Measurements from ENCODE around the gene FAM229B.
"Not testable (repeated sequence)": the region's sequence is repeated elsewhere in the genome, so short reads cannot be mapped to it uniquely, and the experiment has no call there.

Gene FAM229B, protein sequence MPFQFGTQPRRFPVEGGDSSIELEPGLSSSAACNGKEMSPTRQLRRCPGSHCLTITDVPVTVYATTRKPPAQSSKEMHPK

DNA sequence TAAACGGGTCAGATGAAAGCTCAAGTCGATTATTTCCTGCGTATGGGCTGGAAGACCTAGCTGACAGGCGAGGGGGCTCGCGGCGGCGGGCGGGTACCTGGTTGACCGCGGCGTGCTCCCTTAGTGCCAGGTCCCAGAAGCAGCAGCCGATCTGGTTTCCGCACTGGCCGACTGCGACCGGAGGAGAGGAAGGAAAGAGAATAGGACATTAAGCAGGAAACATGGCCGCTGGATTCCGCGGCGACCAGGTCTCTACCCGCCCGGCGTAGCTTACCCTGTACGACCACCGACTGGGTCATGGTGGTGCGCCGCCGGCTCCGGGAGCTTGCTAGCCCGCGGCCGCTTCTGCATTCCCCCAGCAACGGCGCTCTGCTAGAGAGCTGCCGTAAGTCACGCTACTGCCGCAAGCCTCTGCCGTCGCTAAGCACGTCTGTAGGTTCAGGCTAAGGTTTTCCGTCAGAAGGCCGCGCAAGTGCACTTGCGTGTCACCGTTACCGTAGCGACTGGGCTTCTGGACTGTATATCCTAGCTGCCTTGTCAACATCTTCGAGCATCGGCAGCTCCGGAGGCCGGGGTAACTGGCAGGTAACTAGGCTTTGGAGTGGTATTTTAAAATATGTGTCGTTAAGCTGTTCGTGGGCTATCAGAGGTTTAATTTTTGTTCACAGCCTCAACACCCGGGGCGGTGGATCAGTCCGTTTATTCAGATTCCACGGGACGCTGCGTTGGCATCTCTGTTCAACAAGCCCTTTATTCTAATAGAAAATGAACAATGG, at the start of gene FAM229B, which contains the start of gene TUBE1:
TSS of gene FAM229B (plus strand) at position 456 of the 776 bp plus-strand sequence. CDS start 11,693 bp downstream, outside the sequence.
TSS of gene TUBE1 (minus strand) at position 347 of the 776 bp plus-strand sequence. CDS start at position 299, 48 bp downstream.
- DNase-seq (ENCODE audit: low spot score): peak; percentile 96

DNA sequence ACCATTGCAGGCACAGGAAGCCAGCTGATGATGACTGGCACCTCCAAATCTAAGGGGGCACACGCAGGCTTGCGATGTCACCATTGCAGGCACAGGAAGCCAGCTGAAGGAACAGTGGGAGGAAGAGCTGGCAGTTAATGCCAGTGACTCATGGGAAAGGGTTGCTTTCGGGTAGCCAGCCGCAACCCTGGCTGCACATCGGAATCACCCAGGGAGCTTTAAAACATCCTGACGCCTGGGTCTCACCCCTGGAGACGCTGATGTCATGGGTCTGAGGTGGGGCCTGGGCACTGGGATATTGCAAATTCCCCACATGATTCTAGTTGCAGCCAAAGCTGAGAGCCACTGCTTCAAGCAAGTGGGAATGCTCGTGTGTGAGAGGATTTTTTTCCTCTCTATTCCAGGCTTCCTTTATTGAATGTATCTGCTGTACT, 49.6 kb upstream of the FAM229B start:
- DNase-seq (ENCODE audit: low spot score): peak; percentile 48

DNA sequence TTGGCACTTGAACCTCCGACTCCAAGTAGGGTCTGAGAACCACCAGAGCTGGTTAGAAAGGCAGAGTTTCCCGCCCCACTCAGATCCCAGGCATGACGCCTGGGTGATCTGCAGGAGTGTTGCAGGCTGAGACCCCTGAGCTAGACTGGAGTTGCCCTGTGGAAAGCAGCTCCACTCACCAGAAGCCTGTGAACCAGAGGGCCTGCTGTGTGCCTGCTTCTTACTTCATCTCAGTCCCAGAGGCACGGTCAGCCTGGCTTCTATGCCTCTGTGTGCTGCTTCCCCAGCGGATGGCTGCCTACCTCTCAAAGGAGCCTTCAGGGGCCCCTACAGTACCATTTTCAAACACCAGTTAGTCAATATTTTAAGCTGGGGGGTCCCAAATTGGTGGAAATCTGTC, 49.1 kb upstream of the FAM229B start:
- no peak for DNase-seq (ENCODE audit: low spot score)

DNA sequence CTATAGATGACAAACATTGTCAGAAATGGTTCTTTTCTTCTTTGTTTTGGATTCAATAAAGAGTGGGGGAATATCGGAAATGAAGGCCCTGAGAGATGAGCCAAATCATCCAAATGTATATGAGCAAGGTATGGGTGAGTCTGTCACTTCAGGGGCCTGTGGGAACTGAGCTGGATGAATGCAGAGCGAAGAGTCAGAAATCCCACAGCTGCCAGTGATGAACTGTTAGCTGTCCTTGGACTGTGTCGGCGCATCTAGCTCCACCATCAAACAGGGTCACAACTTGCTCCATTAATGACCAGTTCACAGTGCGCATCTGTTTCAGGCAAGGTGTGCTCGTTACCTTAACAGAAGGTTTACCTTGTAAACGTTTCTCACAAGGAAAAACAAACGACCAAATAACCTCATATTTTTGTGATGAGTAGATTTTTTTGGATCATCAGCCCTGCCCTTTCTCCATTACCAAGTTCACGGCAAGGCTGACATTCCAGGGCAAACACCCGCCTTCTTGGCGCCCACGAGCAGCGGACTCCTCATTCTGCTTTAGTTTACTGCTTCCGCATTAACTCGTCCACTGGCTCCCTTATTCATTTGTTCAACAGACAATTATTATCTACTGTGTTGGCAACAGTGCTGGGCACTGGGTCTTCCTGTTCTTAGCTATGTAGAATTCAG, 48.5 kb upstream of the FAM229B start:
- no peak for DNase-seq (ENCODE audit: low spot score)

DNA sequence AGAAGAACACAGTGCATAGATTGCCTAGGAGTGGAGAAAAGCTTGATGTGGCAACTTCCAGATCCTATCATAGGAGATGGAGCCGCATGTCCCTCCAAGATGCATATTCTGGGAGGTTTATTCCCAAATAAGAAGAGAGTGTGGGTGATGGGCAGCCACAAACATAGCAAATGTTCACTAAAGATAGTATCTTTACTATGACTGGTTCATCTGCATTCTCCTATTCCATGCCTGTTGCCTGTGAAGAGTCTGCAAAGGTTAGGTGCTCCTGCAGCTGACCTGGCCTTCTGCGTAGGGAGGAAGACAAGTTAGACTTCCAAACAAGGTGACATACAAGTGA, 48.0 kb upstream of the FAM229B start:
- DNase-seq (ENCODE audit: low spot score): no peak

DNA sequence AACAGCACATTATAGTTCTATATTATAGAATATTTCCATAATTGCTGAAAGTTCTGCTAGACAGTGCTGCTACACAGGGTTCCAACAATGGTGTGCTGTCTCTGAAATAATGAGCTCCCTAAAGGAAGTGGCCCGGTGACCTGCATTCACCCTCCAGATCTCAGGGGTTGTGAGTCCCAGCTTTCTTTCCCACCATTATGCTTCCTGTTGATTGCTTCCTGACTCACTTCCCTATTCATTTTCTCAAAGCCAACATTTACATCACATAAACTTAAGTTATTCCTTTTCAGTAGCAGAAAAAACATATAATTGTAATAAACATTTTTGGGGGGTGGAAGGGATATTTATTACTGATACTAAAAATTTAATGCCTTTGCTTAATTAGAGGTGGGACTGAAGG, 46.4 kb upstream of the FAM229B start:
- no peak for DNase-seq (ENCODE audit: low spot score)

DNA sequence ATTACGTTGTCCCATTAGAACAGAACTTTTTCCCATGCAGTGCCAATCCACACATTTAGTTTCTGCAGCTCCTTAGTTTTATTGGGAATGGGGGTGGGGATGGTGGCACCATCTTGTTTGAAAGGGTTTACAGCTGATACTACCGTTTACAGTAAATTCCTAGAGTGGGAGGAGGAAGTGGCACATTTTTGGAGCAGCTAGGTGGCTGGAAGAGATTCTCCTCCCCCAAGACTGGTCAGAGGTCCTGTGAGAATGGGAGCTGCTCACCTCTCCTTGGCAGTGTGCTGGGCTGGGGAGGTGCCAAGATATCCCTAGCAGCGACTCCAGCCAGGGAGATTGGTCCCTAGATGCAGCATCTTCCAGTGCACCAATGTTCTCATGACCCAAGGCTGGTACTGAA, 45.9 kb upstream of the FAM229B start:
- no peak for DNase-seq (ENCODE audit: low spot score)

DNA sequence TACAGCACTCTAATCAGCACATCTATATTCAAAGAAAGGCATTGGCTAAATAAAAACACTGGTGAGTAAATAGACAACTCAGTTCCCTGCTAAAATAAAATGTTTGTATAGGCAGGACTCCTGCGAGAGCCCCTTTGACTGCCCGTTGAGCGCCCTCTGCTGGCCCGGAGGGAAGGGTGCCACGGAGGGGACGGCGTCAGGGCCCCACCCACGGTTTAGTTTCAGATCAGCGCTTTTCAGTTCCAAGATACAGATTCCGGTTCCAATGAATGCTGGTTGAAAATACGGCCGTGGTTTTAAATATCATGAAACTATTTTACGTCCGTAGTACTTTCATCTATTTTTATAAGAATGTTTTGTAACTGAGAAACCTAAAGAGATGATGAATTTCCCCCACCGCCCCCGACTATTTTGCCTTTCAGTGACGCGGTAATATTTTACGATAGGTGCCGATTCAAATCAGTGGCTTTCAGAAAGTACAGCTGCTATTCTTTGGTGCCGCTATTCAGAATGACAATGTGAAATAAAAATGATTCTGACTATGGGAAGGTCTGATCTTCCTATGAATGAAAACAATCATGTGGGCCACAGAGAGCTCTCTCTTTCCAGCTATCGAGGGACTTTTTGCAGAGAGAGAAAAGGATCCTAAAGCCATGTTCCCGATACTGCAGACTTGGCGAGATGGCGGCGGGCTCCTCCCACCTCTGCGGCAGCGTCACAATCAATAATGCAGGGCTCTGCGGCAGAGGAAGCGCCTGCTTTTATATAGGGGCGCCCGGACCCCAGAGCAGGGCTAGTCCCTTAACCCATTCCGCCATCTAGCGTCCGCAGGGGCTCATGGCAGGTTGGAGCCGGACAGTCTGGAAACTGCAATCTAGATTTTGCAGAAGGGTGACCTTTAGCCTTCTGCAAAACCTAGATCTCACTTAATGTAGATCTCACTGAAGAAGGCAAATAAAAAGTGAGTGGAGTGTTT, 44.1 kb upstream of the FAM229B start:
- peak; percentile 84 for DNase-seq (ENCODE audit: low spot score)

DNA sequence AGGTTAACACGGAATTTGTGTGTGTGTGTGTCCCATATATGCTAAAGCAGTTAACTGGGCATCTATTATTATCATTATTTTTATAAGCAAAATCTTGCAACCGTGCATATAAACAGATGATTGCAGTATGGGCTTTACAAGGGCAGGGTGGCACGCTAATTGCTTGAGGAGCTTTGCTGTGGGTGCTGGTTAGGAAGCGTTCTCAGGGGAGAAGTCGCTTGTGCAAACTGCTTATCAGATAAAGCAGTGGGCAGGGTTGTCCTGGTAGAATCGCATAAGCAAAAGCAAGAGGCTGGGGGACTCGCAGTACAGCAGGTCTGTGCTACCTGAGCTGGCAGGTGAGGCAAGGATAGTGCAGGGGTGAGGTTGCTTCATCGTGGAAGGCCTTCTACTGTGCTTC, 43.2 kb upstream of the FAM229B start:
- no peak for DNase-seq (ENCODE audit: low spot score)

DNA sequence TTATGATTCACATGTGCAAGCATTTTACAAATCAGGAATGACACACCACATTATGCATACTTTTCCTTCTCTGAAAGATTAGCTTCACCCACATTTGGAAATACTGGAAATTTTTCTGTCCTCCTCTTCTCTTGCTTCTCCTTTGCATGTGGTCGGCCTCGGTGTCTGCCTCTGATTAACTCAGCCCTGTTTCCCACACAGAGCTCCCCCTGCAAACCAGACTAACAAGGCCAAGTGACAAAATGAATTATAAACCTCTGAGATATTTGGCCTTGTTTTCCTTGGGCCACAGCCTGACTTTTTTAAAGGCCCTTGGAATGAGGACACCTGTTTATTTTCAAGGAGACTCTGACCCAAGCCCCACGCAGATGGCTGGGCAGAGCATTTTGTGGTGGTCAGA, 42.5 kb upstream of the FAM229B start:
- no peak for DNase-seq (ENCODE audit: low spot score)

DNA sequence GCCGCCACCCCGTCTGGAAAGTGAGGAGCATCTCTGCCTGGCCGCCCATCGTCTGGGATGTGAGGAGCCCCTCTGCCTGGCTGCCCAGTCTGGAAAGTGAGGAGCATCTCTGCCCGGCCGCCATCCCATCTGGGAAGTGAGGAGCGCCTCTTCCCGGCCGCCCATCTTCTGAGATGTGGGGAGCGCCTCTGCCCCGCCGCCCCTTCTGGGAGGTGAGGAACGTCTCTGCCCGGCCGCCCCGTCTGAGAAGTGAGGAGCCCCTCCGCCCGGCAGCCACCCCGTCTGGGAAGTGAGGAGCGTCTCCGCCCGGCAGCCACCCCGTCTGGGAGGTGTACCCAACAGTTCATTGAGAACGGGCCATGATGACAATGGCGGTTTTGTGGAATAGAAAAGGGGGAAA, 39.9 kb upstream of the FAM229B start:
- DNase-seq (ENCODE audit: low spot score): not testable (repeated sequence)

DNA sequence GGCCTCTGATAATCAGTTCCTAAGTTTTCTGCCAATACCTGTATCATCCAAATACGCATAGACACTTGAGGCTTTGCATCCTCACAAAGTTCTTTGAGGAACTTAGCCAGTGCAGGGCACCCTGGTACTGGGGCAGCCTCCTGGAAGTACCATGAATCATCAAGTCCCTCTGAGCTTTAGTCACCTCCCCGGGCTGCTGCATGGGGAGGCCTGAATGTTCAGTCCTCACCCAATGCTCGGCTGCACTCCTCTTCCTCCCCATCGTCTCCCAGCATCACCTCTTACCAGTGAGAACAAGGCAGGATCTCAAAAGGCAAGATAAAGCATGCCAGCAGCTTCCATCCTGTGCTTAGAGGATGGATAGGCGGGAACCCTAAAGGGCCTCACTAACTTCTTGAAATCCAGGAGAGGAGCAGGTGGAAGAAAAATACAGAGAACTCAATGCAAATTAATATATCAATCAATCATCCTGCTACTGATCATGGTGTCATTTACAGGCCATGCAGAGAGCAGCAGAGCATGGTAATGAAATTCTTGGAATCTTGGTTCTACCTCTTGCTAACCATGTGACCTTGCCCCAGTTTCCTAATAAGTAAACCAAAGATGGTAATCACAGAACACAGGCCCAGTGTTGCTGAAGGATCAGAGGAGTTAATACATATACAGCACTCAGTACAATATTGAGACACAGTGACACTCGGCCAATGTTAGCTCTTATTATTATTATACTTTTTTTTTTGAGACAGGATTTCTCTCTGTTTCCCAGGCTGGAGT, 38.2 kb upstream of the FAM229B start:
- no peak for DNase-seq (ENCODE audit: low spot score)

DNA sequence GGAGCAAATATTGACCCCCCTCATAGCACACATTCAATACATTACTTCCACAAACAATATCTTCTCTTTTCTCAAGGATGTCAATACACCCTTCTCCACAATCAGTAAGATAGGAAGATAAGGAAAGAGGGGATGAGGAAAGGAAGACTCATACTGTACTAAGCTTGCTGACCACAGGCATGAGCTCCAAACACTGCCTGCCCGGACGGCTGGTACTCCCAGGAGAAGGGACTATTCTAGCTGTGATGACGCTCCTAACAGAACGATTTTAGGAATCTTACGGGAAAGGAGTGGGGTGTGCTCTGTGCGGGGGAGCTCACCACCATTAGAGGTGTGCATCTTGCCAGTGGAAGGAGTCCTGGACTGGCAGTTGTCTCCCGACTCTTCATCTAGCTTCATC, 37.4 kb upstream of the FAM229B start:
- no peak for DNase-seq (ENCODE audit: low spot score)

DNA sequence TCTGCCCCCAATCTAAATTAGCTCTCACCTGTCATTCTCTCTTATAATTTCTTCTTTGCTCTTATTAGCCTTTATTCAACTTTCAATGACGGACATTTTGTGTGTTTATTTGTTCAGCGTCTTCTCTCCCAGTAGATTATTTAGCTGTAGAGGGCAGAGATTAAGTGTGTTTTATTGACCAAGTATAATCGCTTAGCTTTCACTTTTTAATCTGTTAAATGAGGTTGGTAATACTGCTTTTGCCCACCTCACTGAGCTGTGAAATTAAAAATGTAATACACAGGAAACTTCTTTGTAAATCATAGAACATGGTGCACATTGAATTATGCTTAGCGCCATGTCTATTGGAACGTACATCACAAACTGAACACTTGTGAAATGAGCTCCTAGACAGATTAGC, 37.0 kb upstream of the FAM229B start:
- DNase-seq (ENCODE audit: low spot score): no peak

DNA sequence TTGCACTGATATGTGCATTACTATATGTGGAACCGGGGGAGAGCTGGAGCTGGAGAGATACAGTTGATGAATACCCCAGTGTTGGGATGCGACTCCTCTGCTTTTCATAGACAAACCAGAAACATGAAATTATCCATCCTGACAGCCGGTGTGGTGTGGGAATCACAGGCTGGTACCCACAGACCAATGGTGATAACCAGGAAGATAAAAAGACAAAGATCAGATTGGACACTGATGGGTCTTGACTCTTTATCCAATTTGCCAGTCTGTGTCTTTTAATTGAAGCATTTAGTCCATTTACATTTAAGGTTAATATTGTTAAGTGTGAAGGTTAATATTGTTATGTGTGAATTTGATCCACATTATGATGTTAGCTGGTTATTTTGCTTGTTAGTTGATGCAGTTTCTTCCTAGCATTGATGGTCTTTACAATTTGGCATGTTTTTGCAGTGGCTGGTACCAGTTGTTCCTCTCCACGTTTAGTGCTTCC, 36.1 kb upstream of the FAM229B start:
- not testable (repeated sequence) for DNase-seq (ENCODE audit: low spot score)

DNA sequence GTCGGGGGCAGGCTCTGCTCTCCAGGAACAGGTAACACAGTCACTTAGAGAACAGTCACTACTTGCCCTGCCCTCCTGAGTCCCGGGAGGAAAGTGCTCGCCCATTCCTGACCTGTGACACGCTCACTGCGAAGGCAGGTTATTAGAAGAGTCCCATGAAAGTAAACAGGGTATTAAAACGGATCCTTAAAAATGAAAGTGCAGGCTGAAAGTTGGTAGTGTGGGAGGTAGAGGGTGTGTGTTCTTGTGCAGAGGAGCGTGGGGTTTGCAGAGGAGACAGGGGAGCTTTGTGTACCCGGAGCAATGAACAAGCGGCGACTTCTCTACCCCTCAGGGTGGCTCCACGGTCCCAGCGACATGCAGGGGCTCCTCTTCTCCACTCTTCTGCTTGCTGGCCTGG, 33.4 kb upstream of the FAM229B start, which contains the start of gene CCN6:
TSS of gene CCN6 (plus strand) at position 104 of the 400 bp plus-strand sequence. CDS start at position 358, 254 bp downstream.
- no peak for DNase-seq (ENCODE audit: low spot score)

DNA sequence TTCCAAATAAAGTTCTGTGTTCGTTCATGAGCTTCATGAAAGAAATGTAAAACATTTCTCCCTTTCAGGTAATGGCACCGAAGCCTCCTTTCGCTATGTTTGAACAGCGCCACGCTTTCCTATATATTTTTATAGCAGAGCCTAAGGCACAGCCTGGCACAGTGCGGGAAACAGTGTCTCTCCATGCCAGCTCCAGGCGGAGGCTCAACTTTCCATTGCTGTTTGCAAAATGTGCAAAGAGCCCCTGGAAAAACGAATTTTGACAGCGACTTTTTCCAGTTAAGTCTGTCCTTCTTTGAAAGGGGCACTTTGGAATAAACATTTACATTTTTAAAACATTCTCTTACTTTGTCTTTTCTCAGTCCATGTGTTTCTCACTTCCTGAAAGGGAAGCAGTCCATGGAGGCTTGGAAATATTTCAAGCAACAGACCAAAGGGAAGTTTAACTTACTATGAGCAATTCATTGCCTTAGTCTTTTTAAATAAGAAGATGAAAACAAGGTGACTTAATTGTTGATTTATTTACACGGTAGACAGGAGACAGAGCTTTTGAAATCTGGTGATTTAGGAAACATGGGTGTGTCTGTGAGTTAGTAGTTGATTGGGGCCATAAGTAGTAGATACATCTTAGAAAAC, 32.7 kb upstream of the FAM229B start:
- no peak for DNase-seq (ENCODE audit: low spot score)

DNA sequence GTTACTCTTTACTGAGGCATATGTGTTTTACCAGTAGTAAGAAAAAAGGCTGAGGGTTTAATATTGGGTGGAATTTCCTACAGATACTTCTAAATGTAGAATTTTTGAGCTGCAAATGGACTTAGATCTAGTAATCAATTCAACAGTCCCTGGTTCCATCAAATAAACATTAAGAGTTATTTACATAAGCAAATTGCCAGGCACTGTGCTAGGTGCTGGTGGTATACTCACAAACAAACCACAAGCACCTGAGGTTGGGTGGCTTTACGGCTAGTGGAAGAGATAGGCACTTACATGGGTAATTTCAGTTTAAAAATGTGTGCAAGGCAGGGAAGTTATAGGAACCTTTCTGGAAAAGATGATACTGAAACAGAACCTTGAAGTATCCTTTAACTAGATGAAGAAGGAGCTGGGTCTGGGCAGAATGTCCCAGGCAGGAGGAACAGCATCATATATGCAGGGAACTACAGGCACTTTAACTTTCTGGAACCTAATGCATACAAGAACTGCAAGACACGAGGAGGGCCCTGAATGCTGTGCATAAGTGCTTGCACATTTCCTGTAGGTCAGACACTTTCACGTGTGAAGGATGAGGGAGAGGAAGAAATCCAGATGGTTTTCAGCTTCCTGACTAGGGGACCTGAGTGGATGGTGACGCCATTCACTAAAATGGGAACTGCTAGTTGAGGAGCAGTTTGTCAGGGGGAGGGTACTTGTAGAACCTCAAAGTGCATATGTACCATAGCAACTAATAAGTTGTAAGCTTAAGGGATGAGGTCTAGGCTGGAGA, 29.0 kb upstream of the FAM229B start:
- DNase-seq (ENCODE audit: low spot score): no peak

DNA sequence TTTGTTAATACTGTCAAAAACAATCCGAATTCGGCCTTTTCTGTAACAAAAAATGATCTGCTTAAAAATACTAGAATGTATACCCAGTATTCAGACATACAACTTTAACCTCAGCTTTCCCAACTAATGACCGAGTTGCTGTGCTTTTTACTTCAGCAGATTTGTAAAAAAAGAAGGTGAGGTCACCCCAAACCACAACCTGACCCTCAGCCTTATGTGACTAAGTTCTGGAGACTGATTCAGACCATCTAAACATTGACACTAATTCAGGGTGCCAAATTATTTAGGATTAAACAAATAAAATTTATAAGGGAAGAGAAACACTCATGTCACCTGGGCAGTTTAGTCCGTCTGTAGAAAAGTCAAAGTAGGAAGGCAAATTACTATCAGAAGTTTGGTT, 25.8 kb upstream of the FAM229B start:
- no peak for DNase-seq (ENCODE audit: low spot score)

DNA sequence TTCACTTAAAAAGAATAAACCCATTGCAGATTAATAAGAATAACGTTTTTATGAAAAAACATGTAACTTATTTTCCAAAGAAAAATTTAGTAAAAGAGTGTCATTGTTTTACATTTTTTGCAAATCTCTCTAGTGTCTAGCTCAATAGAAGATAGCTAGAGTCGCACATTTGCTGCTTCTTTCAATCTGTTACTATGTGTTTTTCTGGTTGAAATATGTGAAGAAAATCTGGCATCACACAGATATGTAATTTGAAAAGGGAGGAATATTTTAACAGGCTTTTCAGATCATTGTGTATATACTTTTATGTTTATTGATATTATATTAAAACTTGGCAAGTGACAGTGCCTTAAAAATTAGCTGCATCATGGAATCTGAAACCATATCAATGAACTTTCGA, 24.4 kb upstream of the FAM229B start:
- DNase-seq (ENCODE audit: low spot score): no peak
